ENCODE data around the gene GRM3.

The GRM3 gene

GRCh38 chr7:86692755-86693154, 49.0 kb downstream of the GRM3 start:
- H3K4me3 ChIP-seq (ENCODE audit: low read depth, low read length), result no peak overlapping the region
- TF ChIP-seq CTCF (IDR thresholded peaks at IDR 0.05; ENCODE audit: insufficient read depth, low read depth, low read length, missing control alignments), result no peak
- DNase-seq (ENCODE audit: low read depth), result no peak

- no peak overlapping the region for H3K4me3 ChIP-seq (ENCODE audit: low read depth, low read length)
- DNase-seq (ENCODE audit: low read depth), result no peak
- no peak for TF ChIP-seq CTCF (IDR thresholded peaks at IDR 0.05; ENCODE audit: insufficient read depth, low read depth, low read length, missing control alignments)
Measured at GRCh38 chr7:86706406-86706805, 62.7 kb downstream of the GRM3 start.

- no peak overlapping the region for H3K4me3 ChIP-seq (ENCODE audit: low read depth, low read length)
- TF ChIP-seq CTCF (IDR thresholded peaks at IDR 0.05; ENCODE audit: insufficient read depth, low read depth, low read length, missing control alignments), result no peak
- DNase-seq (ENCODE audit: low read depth), result no peak
Measured at GRCh38 chr7:86708031-86708680, 64.4 kb downstream of the GRM3 start.

GRCh38 chr7:86720306-86720705, 76.6 kb downstream of the GRM3 start:
- no peak for TF ChIP-seq CTCF (IDR thresholded peaks at IDR 0.05; ENCODE audit: insufficient read depth, low read depth, low read length, missing control alignments)
- H3K4me3 ChIP-seq (ENCODE audit: low read depth, low read length), result no peak overlapping the region
- DNase-seq (ENCODE audit: low read depth), result no peak

GRCh38 chr7:86733783-86734182, 90.1 kb downstream of the GRM3 start:
- no peak for DNase-seq (ENCODE audit: low read depth)
- TF ChIP-seq CTCF (IDR thresholded peaks at IDR 0.05; ENCODE audit: insufficient read depth, low read depth, low read length, missing control alignments), result no peak
- H3K4me3 ChIP-seq (ENCODE audit: low read depth, low read length), result no peak overlapping the region

GRCh38 chr7:86745013-86745745, 101.5 kb downstream of the GRM3 start:
- H3K4me3 ChIP-seq (ENCODE audit: low read depth, low read length), result no peak overlapping the region
- no peak for TF ChIP-seq CTCF (IDR thresholded peaks at IDR 0.05; ENCODE audit: insufficient read depth, low read depth, low read length, missing control alignments)
- no peak for DNase-seq (ENCODE audit: low read depth)
